OCI-LY1 (cell line): ENCODE measurements around the gene SULF2.

Experiments used
- EZH2 ChIP-seq: fragments of 200-600 bp; sonication (generic), shearing (Covaris generic); IDR thresholded peaks from 2 replicates; pipeline ENCODE4 v1.8.0; 2017; ENCODE audit warnings: borderline replicate concordance, mixed run types, mild to moderate bottlenecking, antibody characterized with exemption, low read length, moderate library complexity, mixed read lengths
- TF ChIP-seq, protein P1 (sequence below): fragments of 200-600 bp; sonication (generic), shearing (Covaris generic); IDR thresholded peaks from 2 replicates; pipeline ENCODE4 v1.5.1; 2017; ENCODE audit warnings: mild to moderate bottlenecking, antibody characterized with exemption, low read length, moderate library complexity, mixed read lengths

- TF ChIP-seq, protein P1, sequence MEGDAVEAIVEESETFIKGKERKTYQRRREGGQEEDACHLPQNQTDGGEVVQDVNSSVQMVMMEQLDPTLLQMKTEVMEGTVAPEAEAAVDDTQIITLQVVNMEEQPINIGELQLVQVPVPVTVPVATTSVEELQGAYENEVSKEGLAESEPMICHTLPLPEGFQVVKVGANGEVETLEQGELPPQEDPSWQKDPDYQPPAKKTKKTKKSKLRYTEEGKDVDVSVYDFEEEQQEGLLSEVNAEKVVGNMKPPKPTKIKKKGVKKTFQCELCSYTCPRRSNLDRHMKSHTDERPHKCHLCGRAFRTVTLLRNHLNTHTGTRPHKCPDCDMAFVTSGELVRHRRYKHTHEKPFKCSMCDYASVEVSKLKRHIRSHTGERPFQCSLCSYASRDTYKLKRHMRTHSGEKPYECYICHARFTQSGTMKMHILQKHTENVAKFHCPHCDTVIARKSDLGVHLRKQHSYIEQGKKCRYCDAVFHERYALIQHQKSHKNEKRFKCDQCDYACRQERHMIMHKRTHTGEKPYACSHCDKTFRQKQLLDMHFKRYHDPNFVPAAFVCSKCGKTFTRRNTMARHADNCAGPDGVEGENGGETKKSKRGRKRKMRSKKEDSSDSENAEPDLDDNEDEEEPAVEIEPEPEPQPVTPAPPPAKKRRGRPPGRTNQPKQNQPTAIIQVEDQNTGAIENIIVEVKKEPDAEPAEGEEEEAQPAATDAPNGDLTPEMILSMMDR, result no peak
- no peak for TF ChIP-seq EZH2
Observed at GRCh38 chr20:47727909-47728361, 57.3 kb downstream of the SULF2 start.
